ENCODE results near the gene PPM1N. TPM values are rescaled to one million over a fixed set of nuclear protein-coding genes. Genes with fewer than 3 reads are reported as not detected.
A peak's percentile ranks its signal among the peaks of the same experiment; 100 is the strongest.

PPM1N gene
- total and polyA plus RNA-seq, 3 experiments from 2014 or later: 2.5 to 4.6 (median 3.3) TPM

GRCh38 chr19:45475537-45476291 is 22.5 kb upstream of the PPM1N start:
- Mint-ChIP-seq H3K27ac (peak overlapping the region in 5 of 8 donors; percentile 18 to 99 (median 49)), H3K4me3 (peak overlapping the region; percentile 17 to 77 (median 47)), H3K4me1 (peaks cover 45 to 62% (median 49%) of the 10 kb centered on the region in 3 donors), H3K9me3 (peaks cover 0 to 5% (median 0%) of the 10 kb centered on the region in 5 donors), H3K27me3 (peaks cover 4 to 51% of the 10 kb centered on the region in 2 donors), H3K36me3 (peaks cover 5 to 30% (median 5%) of the 10 kb centered on the region in 3 donors)
- H3K36me3 ChIP-seq (ENCODE audit: insufficient read depth, low read length): no peaks in the 10 kb centered on the region
- H3K4me1 ChIP-seq (ENCODE audit: insufficient read depth, low read length): peaks cover 16% of the 10 kb centered on the region
- DNase-seq: peak in 2 of 5 donors; percentile 58 to 59
- no peak overlapping the region for H3K4me3 ChIP-seq (ENCODE audit: low read length)
- no peaks in the 10 kb centered on the region for H3K27me3 ChIP-seq (ENCODE audit: insufficient read depth, low read length, poor library complexity, severe bottlenecking)
- no peak overlapping the region for H3K27ac ChIP-seq (ENCODE audit: low read depth, low read length)
- POLR2A ChIA-PET: interaction anchor here (6.4 kb wide), 1 partner anchor 36 kb away, joined by 89 read pairs; no protein-coding TSS in a partner anchor
- CTCF ChIA-PET: interaction anchor here (16.7 kb wide), 1 partner anchor 36 kb away, joined by 455 read pairs; no protein-coding TSS in a partner anchor
- H3K9me3 ChIP-seq (ENCODE audit: low read length): no peaks in the 10 kb centered on the region

DNA sequence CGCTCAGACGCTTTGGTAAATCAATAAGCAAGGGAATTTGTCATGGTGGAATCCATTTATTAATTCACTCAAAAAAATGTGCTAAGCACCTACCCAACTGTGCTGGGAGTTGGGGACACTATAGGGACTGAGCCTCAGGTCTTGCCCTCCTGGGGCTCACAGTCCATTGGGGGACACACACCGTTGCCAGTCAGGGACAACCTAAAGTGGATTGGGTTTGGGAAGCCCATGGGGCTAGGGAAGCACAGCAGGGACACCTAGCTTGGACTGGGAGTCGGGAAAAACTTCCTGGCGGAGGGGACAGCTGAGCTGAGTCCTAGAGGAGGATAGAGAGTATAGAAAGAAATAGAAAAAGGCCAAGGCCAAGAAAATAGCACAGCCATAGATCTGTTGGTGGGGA is 21.9 kb upstream of the PPM1N start:
- peak in 3 of 5 donors; percentile 35 to 58 (median 49) for DNase-seq
- Histone ChIP-seq H3K36me3 (ENCODE audit: insufficient read depth, low read length) (no peaks in the 10 kb centered on the region), H3K4me3 (ENCODE audit: low read length) (no peak overlapping the region), H3K9me3 (ENCODE audit: low read length) (no peaks in the 10 kb centered on the region), H3K27me3 (ENCODE audit: insufficient read depth, low read length, poor library complexity, severe bottlenecking) (no peaks in the 10 kb centered on the region), H3K27ac (ENCODE audit: low read depth, low read length) (no peak overlapping the region), H3K4me1 (ENCODE audit: insufficient read depth, low read length) (peaks cover 16% of the 10 kb centered on the region)
- POLR2A ChIA-PET: interaction anchor here (0.5 to 6.4 kb wide), 2 partner anchors 19 to 36 kb away, joined by 3 to 89 read pairs; no protein-coding TSS in a partner anchor
- CTCF ChIA-PET: interaction anchor here (1.2 to 16.7 kb wide), 3 partner anchors 8 to 36 kb away, joined by 3 to 455 read pairs (median 67); partner anchors contain the start of gene FOSB
- H3K27me3 Mint-ChIP-seq: peaks cover 4 to 47% of the 10 kb centered on the region in 2 donors
- peak overlapping the region in 6 of 7 donors; percentile 17 to 92 (median 54) for H3K4me3 Mint-ChIP-seq
- H3K36me3 Mint-ChIP-seq: peaks cover 5 to 29% (median 5%) of the 10 kb centered on the region in 3 donors
- peaks cover 0 to 5% (median 0%) of the 10 kb centered on the region in 5 donors for H3K9me3 Mint-ChIP-seq
- H3K4me1 Mint-ChIP-seq: peaks cover 43 to 56% (median 47%) of the 10 kb centered on the region in 3 donors
- H3K27ac Mint-ChIP-seq: peak overlapping the region in 6 of 8 donors; percentile 55 to 100 (median 74)

GRCh38 chr19:45477186-45477585 is 21.1 kb upstream of the PPM1N start:
- peaks cover 42 to 48% (median 43%) of the 10 kb centered on the region in 3 donors for H3K4me1 Mint-ChIP-seq
- POLR2A ChIA-PET: interaction anchor here (0.6 to 6.4 kb wide), 2 partner anchors 8 to 37 kb away, joined by 3 to 89 read pairs; no protein-coding TSS in a partner anchor

GRCh38 chr19:45477713-45478453 is 20.4 kb upstream of the PPM1N start:
- H3K4me3 Mint-ChIP-seq: peak overlapping the region; percentile 87 to 96 (median 91)
- H3K4me1 Mint-ChIP-seq: peaks cover 39 to 44% (median 40%) of the 10 kb centered on the region in 3 donors
- Histone ChIP-seq H3K27ac (ENCODE audit: low read depth, low read length) (peak overlapping the region; percentile 96), H3K36me3 (ENCODE audit: insufficient read depth, low read length) (no peaks in the 10 kb centered on the region), H3K4me3 (ENCODE audit: low read length) (peak overlapping the region; percentile 80), H3K27me3 (ENCODE audit: insufficient read depth, low read length, poor library complexity, severe bottlenecking) (no peaks in the 10 kb centered on the region), H3K9me3 (ENCODE audit: low read length) (no peaks in the 10 kb centered on the region), H3K4me1 (ENCODE audit: insufficient read depth, low read length) (peaks cover 16% of the 10 kb centered on the region)
- DNase-seq: peak in 2 of 5 donors; percentile 45 to 63
- H3K36me3 Mint-ChIP-seq: peaks cover 0 to 13% (median 2%) of the 10 kb centered on the region in 3 donors
- ChIA-PET POLR2A (interaction anchor here (0.6 to 6.4 kb wide), 6 partner anchors 9 to 476 kb away, joined by 3 to 89 read pairs (median 4); partner anchors contain the start of gene FOSB), CTCF (interaction anchor here (0.8 to 16.7 kb wide), 26 partner anchors 9 to 1123 kb away, joined by 3 to 455 read pairs (median 6); partner anchors contain the start of genes CALM3, ERCC1, FOSB and PPP1R13L)
- H3K27ac Mint-ChIP-seq: peak overlapping the region; percentile 97 to 100 (median 99)
- H3K9me3 Mint-ChIP-seq: peaks cover 0 to 5% (median 0%) of the 10 kb centered on the region in 5 donors
- peaks cover under 1 to 39% of the 10 kb centered on the region in 2 donors for H3K27me3 Mint-ChIP-seq

More at GRCh38 chr19:45477186-45477585, 21.1 kb upstream of the PPM1N start:
- Mint-ChIP-seq H3K27ac (peak overlapping the region; percentile 57 to 100 (median 72)), H3K36me3 (peaks cover 0 to 20% (median 5%) of the 10 kb centered on the region in 3 donors), H3K4me3 (peak overlapping the region; percentile 37 to 92 (median 57)), H3K27me3 (peaks cover 4 to 42% of the 10 kb centered on the region in 2 donors), H3K9me3 (peaks cover 0 to 5% (median 0%) of the 10 kb centered on the region in 5 donors)
- Histone ChIP-seq H3K27me3 (ENCODE audit: insufficient read depth, low read length, poor library complexity, severe bottlenecking) (no peaks in the 10 kb centered on the region), H3K9me3 (ENCODE audit: low read length) (no peaks in the 10 kb centered on the region), H3K36me3 (ENCODE audit: insufficient read depth, low read length) (no peaks in the 10 kb centered on the region), H3K4me1 (ENCODE audit: insufficient read depth, low read length) (peaks cover 16% of the 10 kb centered on the region), H3K4me3 (ENCODE audit: low read length) (no peak overlapping the region), H3K27ac (ENCODE audit: low read depth, low read length) (no peak overlapping the region)
- DNase-seq: peak in 2 of 5 donors; percentile 43 to 63
- CTCF ChIA-PET: interaction anchor here (1.2 to 16.7 kb wide), 4 partner anchors 9 to 37 kb away, joined by 3 to 455 read pairs (median 59); partner anchors contain the start of gene FOSB

DNA sequence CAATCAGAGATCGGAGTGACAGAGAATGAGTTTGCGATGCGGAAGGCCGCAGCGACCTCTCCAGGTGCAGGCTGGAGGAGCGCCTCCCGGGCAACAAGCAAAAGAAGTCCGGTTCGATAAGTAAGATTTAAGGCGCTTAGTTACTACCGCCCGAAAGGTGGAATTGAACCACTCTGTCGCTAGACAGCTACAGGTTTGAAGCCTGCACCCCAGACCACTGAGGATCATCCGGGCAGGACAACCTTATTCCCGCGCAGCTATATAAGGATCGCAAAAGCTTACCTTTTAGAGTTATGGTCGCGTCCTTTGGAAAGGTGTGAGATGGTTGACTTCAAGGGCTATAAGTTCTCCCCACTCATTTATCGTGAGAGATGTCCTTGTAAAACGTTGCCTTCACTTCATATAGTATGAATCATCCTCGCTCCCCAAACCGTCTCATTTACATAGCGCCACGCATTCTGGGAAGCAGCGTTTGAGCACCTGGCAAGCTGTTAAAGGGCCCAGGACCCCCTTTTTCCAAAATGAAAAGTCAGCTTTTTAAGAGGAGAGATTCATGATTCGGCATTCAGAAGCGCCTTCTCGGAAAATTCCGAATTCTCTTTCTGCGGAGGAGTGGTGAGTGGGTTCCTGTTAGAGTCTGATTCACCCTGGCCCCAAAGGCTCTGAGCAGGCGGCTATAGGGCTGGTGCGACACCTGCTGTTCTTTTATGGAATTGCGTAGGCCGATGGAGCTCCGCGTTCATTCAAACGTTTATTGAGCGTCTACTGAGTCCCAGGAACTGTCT is 19.6 kb upstream of the PPM1N start:
- H3K27me3 Mint-ChIP-seq: peaks cover 0 to 31% of the 10 kb centered on the region in 2 donors
- POLR2A ChIA-PET: interaction anchor here (0.6 to 6.4 kb wide), 6 partner anchors 10 to 477 kb away, joined by 3 to 89 read pairs (median 4); partner anchors contain the start of gene FOSB
- H3K4me3 ChIP-seq (ENCODE audit: low read length): peak overlapping the region; percentile 80

GRCh38 chr19:45483033-45483432 is 15.2 kb upstream of the PPM1N start:
- peaks cover 0 to 5% (median 0%) of the 10 kb centered on the region in 3 donors for H3K36me3 Mint-ChIP-seq
- no peak overlapping the region for H3K27ac Mint-ChIP-seq
- H3K27me3 Mint-ChIP-seq: peaks cover 0 to 7% of the 10 kb centered on the region in 2 donors
- no peaks in the 10 kb centered on the region for H3K9me3 ChIP-seq (ENCODE audit: low read length)
- peaks cover 0 to 2% (median 0%) of the 10 kb centered on the region in 5 donors for H3K9me3 Mint-ChIP-seq
- no peaks in the 10 kb centered on the region for H3K27me3 ChIP-seq (ENCODE audit: insufficient read depth, low read length, poor library complexity, severe bottlenecking)
- no peak overlapping the region for H3K4me3 ChIP-seq (ENCODE audit: low read length)
- peak overlapping the region in 1 of 7 donors; percentile 34 for H3K4me3 Mint-ChIP-seq
- H3K4me1 ChIP-seq (ENCODE audit: insufficient read depth, low read length): peaks cover 2% of the 10 kb centered on the region
- no peak for DNase-seq
- ChIA-PET CTCF (interaction anchor here (0.6 to 8.6 kb wide), 2 partner anchors 43 to 55 kb away, joined by 3 to 89 read pairs; no protein-coding TSS in a partner anchor), POLR2A (no interaction called here)
- H3K36me3 ChIP-seq (ENCODE audit: insufficient read depth, low read length): no peaks in the 10 kb centered on the region
- H3K27ac ChIP-seq (ENCODE audit: low read depth, low read length): no peak overlapping the region
- peaks cover 19 to 25% (median 21%) of the 10 kb centered on the region in 3 donors for H3K4me1 Mint-ChIP-seq

More for the DNA sequence above, 19.6 kb upstream of the PPM1N start:
- Mint-ChIP-seq H3K4me3 (peak overlapping the region; percentile 87 to 96 (median 91)), H3K9me3 (peaks cover 0 to 5% (median 0%) of the 10 kb centered on the region in 5 donors), H3K4me1 (peaks cover 39 to 43% (median 39%) of the 10 kb centered on the region in 3 donors), H3K36me3 (peaks cover 0 to 8% (median 2%) of the 10 kb centered on the region in 3 donors), H3K27ac (peak overlapping the region; percentile 97 to 100 (median 99))
- H3K9me3 ChIP-seq (ENCODE audit: low read length): no peaks in the 10 kb centered on the region
- no peaks in the 10 kb centered on the region for H3K27me3 ChIP-seq (ENCODE audit: insufficient read depth, low read length, poor library complexity, severe bottlenecking)
- H3K36me3 ChIP-seq (ENCODE audit: insufficient read depth, low read length): no peaks in the 10 kb centered on the region
- DNase-seq: peak; percentile 80 to 92 (median 89)
- CTCF ChIA-PET: interaction anchor here (0.7 to 16.7 kb wide), 31 partner anchors 10 to 1123 kb away, joined by 3 to 455 read pairs (median 6); partner anchors contain the start of genes CALM3, ERCC1, FOSB and PPP1R13L
- H3K4me1 ChIP-seq (ENCODE audit: insufficient read depth, low read length): peaks cover 16% of the 10 kb centered on the region
- H3K27ac ChIP-seq (ENCODE audit: low read depth, low read length): peak overlapping the region; percentile 96

All from CD8-positive, alpha-beta memory T cell (primary cell).